Transverse colon (tissue), 4 donors: ENCODE measurements around the gene AHDC1. TPM values are rescaled to one million over a fixed set of nuclear protein-coding genes. Genes with fewer than 3 reads are reported as not detected.

ENCODE experiments used
- DNase-seq: peaks from one replicate; pipeline ENCODE4 v3.0.0-alpha.2; 2019
- H3K27ac ChIP-seq, 4 donors: fragments of 200-600 bp; sonication (generic); 2 replicates each; pipeline ENCODE4 v1.5.1; 2016 to 2018; ENCODE audit warnings: inconsistent platforms in 4 of 4
- H3K27me3 ChIP-seq: fragments of 200-600 bp; sonication (generic); 2 replicates; pipeline ENCODE4 v1.5.1; 2017; ENCODE audit warnings: inconsistent platforms
- H3K36me3 ChIP-seq, 4 donors: fragments of 200-600 bp; sonication (generic); 2 replicates each; pipeline ENCODE4 v1.5.1; 2017 to 2019; ENCODE audit warnings: inconsistent platforms in 4 of 4
- H3K4me1 ChIP-seq, 4 donors: fragments of 200-600 bp; sonication (generic); 2 replicates each; pipeline ENCODE4 v1.5.1; 2017 to 2020; ENCODE audit warnings: inconsistent platforms in 4 of 4
- H3K4me3 ChIP-seq, 4 donors: fragments of 200-600 bp; sonication (generic); 1 replicate in 1 of 4; 2 replicates in 3 of 4; pipeline versions ENCODE4 v1.5.1 to v1.6.1; 2017 to 2019; ENCODE audit warnings: inconsistent platforms in 4 of 4
- H3K9me3 ChIP-seq, 2 donors: fragments of 200-600 bp; sonication (generic); 2 replicates each; pipeline ENCODE4 v1.5.1; 2017 to 2019; ENCODE audit warnings: inconsistent platforms in 2 of 2
- CTCF ChIP-seq, 5 experiments: fragments of 200-600 bp in 3 of 5; fragments of 450-650 bp in 2 of 5; sonication (generic) in 3 of 5; IDR thresholded peaks; 1 replicate in 2 of 5; 2 replicates in 3 of 5; pipeline ENCODE4 v1.5.1; 2016 to 2017; ENCODE audit warnings: antibody characterized with exemption in 5 of 5, inconsistent platforms in 3 of 5, mild to moderate bottlenecking in 2 of 5, moderate library complexity in 1 of 5
- EP300 ChIP-seq: sonication (generic); formaldehyde crosslinking; IDR thresholded peaks from one replicate; pipeline ENCODE4 v1.6.1; 2017; ENCODE audit warnings: antibody characterized with exemption, low read depth
- POLR2A ChIP-seq: fragments of 450-650 bp; IDR thresholded peaks from one replicate; pipeline ENCODE4 v1.6.1; 2016; ENCODE audit warnings: antibody characterized with exemption, mild to moderate bottlenecking, moderate library complexity
- POLR2AphosphoS5 ChIP-seq, 3 donors: sonication (generic); formaldehyde crosslinking; IDR thresholded peaks; one replicate each; pipeline ENCODE4 v1.6.1; 2016; ENCODE audit warnings: antibody characterized with exemption in 3 of 3
- WGBS, 2 donors: methylation state at CpG; one replicate each; pipeline ENCODE4 v1.1.5; 2018; ENCODE audit warnings: low coverage in 1 of 2; 5-methylcytosine and 5-hydroxymethylcytosine counted together
- in situ Hi-C, 4 donors: fragments of 200-750 bp; cut with MboI; loops; one replicate each; pipeline versions ENCODE4 v1.15.0 to v1.15.1; 2017; ENCODE audit warnings: low sequenced_read_pairs in 3 of 4, low pct_ligation_motif_present in 1 of 4, low pct_unique_long_range_greater_than_20kb in 1 of 4
- intact Hi-C: fragments of 100-400 bp; cut with DNase I; formaldehyde crosslinking; loops from one replicate; pipeline ENCODE4 v1.15.1; 2023; ENCODE audit warnings: low total_unique reads
- total RNA-seq, 4 donors: library from RNA; depleted of rRNA; stranded (reverse); fragments of >200 nt; gene quantifications; one replicate each; pipeline ENCODE4 v1.1.0, GENCODE V29; 2016

AHDC1 gene
- total RNA-seq, 4 donors from 2014 or later, result 11.7 to 34.4 (median 21.3) TPM

GRCh38 chr1:27517301-27517700 is 86.6 kb downstream of the AHDC1 start:
- DNase-seq, result peak; percentile 46
- peaks cover 32 to 64% (median 46%) of the 10 kb centered on the region in 4 donors for H3K4me1 ChIP-seq

GRCh38 chr1:27515626-27516025 is 88.3 kb downstream of the AHDC1 start:
- in situ Hi-C loops, result no loop called here
- no peak overlapping the region for H3K27ac ChIP-seq
- DNase-seq, result no peak

More at GRCh38 chr1:27517301-27517700, 86.6 kb downstream of the AHDC1 start:
- Histone ChIP-seq H3K36me3 (no peaks in the 10 kb centered on the region), H3K4me3 (no peak overlapping the region), H3K27ac (peak overlapping the region; percentile 80 to 91 (median 84)), H3K9me3 (no peaks in the 10 kb centered on the region), H3K27me3 (no peaks in the 10 kb centered on the region)
- 47 to 57% methylated on average over 2 of the region's 2 CpGs for WGBS, 2 donors
- in situ Hi-C loops (no loop called here), intact Hi-C loops (loop anchor here (5.0 kb wide), 1 partner anchor 1220 kb away; no protein-coding TSS in a partner anchor)
- TF ChIP-seq POLR2A (no peak), POLR2AphosphoS5 (IDR thresholded peaks at IDR 0.05) (peak in 1 of 3 donors; percentile 47)

GRCh38 chr1:27513958-27514357 is 90.0 kb downstream of the AHDC1 start:
- no peak overlapping the region for H3K27ac ChIP-seq
- 60 to 68% methylated on average over 2 to 7 of the region's 7 CpGs for WGBS, 2 donors
- in situ Hi-C loops, result no loop called here
- no peak for DNase-seq
- H3K4me1 ChIP-seq, result peaks cover 6 to 45% (median 28%) of the 10 kb centered on the region in 4 donors
- no peaks in the 10 kb centered on the region for H3K36me3 ChIP-seq
- intact Hi-C loops, result no loop called here
- TF ChIP-seq CTCF (IDR thresholded peaks at IDR 0.05), result no peak
- no peak for TF ChIP-seq EP300
- TF ChIP-seq POLR2AphosphoS5 (IDR thresholded peaks at IDR 0.05), result no peak
- TF ChIP-seq POLR2A, result no peak
- no peaks in the 10 kb centered on the region for H3K27me3 ChIP-seq
- H3K9me3 ChIP-seq, result no peaks in the 10 kb centered on the region
- no peak overlapping the region for H3K4me3 ChIP-seq

More at GRCh38 chr1:27515626-27516025, 88.3 kb downstream of the AHDC1 start:
- 98% methylated on average over 3 of the region's 3 CpGs; no CpG with 5 or more reads in 1 of the 2 donors for WGBS, 2 donors
- no peak overlapping the region for H3K4me3 ChIP-seq
- H3K9me3 ChIP-seq, result no peaks in the 10 kb centered on the region
- no peaks in the 10 kb centered on the region for H3K27me3 ChIP-seq
- intact Hi-C loops, result loop anchor here (5.0 kb wide), 1 partner anchor 1218 kb away; no protein-coding TSS in a partner anchor
- TF ChIP-seq CTCF (IDR thresholded peaks at IDR 0.05) (no peak), EP300 (no peak), POLR2A (no peak), POLR2AphosphoS5 (IDR thresholded peaks at IDR 0.05) (no peak)
- no peaks in the 10 kb centered on the region for H3K36me3 ChIP-seq
- peaks cover 16 to 47% (median 31%) of the 10 kb centered on the region in 4 donors for H3K4me1 ChIP-seq

- in situ Hi-C loops (no loop called here), intact Hi-C loops (no loop called here)
- Histone ChIP-seq H3K36me3 (no peaks in the 10 kb centered on the region), H3K27ac (no peak overlapping the region), H3K4me1 (peaks cover 6 to 42% (median 26%) of the 10 kb centered on the region in 4 donors), H3K9me3 (no peaks in the 10 kb centered on the region), H3K4me3 (no peak overlapping the region), H3K27me3 (no peaks in the 10 kb centered on the region)
- 80 to 82% methylated on average over 3 to 5 of the region's 5 CpGs for WGBS, 2 donors
- no peak for DNase-seq
- no peak for TF ChIP-seq CTCF (IDR thresholded peaks at IDR 0.05)
- no peak for TF ChIP-seq POLR2A
- TF ChIP-seq EP300, result no peak
- no peak for TF ChIP-seq POLR2AphosphoS5 (IDR thresholded peaks at IDR 0.05)
These were observed 90.4 kb downstream of the AHDC1 start for GRCh38 chr1:27513528-27513927.
